CD4-positive, CD25-positive, alpha-beta regulatory T cell (primary cell): ENCODE measurements around the gene ZNF281. TPM values are rescaled to one million over a fixed set of nuclear protein-coding genes. Genes with fewer than 3 reads are reported as not detected.

ENCODE experiments used
- ATAC-seq, 2 donors: fragments of 150-1000 bp; cut with Tn5 transposase; one replicate each; pipeline ENCODE4 v1.10.0; 2021; ENCODE audit warnings: low read depth in 2 of 2, moderate number of reproducible peaks in 2 of 2, moderate library complexity in 1 of 2
- DNase-seq, 3 donors: peaks; one replicate each; pipeline versions ENCODE4 v3.0.0 to v3.0.0-alpha.2; 2012 to 2022; ENCODE audit warnings: mixed read lengths in 1 of 3
- H3K27ac ChIP-seq: one replicate; pipeline ENCODE4 v1.7.0; 2013; ENCODE audit warnings: mild to moderate bottlenecking, low read length; ENCODE audit not compliant: insufficient read depth, poor library complexity, severe bottlenecking
- H3K27me3 ChIP-seq: one replicate; pipeline ENCODE4 v1.7.0; 2013; ENCODE audit warnings: low read length; ENCODE audit not compliant: control insufficient read depth, insufficient read depth
- H3K36me3 ChIP-seq: one replicate; pipeline ENCODE4 v1.7.0; 2013; ENCODE audit warnings: mild to moderate bottlenecking, low read length, moderate library complexity; ENCODE audit not compliant: control insufficient read depth, insufficient read depth
- H3K4me1 ChIP-seq: 2 replicates; pipeline ENCODE4 v1.7.0; 2013; ENCODE audit warnings: mild to moderate bottlenecking, low read length; ENCODE audit not compliant: insufficient read depth, control insufficient read depth, poor library complexity, severe bottlenecking
- H3K4me3 ChIP-seq: one replicate; pipeline ENCODE4 v1.7.0; 2013; ENCODE audit warnings: low read depth, mild to moderate bottlenecking, low read length, moderate library complexity
- H3K9me3 ChIP-seq, 2 experiments: 1 replicate in 1 of 2; 2 replicates in 1 of 2; pipeline ENCODE4 v1.7.0; 2013; ENCODE audit warnings: low read length in 2 of 2, mild to moderate bottlenecking in 1 of 2, moderate library complexity in 1 of 2; ENCODE audit not compliant: control insufficient read depth in 2 of 2
- H3K27ac Mint-ChIP-seq, 3 donors: one replicate each; pipeline ENCODE4 v1.8.0; 2020 to 2022; ENCODE audit warnings: mild to moderate bottlenecking in 3 of 3, mixed read lengths in 3 of 3, moderate library complexity in 2 of 3
- H3K27me3 Mint-ChIP-seq: one replicate; pipeline ENCODE4 v1.8.0; 2022; ENCODE audit warnings: mild to moderate bottlenecking, mixed read lengths
- H3K36me3 Mint-ChIP-seq: one replicate; pipeline ENCODE4 v1.8.0; 2020; ENCODE audit warnings: mixed read lengths
- H3K4me1 Mint-ChIP-seq, 4 donors: one replicate each; pipeline ENCODE4 v1.8.0; 2020 to 2022; ENCODE audit warnings: mixed read lengths in 4 of 4, mild to moderate bottlenecking in 1 of 4
- H3K4me3 Mint-ChIP-seq, 4 donors: one replicate each; pipeline ENCODE4 v1.8.0; 2020 to 2022; ENCODE audit warnings: mild to moderate bottlenecking in 4 of 4, mixed read lengths in 4 of 4, moderate library complexity in 3 of 4
- H3K9me3 Mint-ChIP-seq, 7 donors: one replicate each; pipeline ENCODE4 v1.8.0; 2020 to 2022; ENCODE audit warnings: mixed read lengths in 7 of 7, mild to moderate bottlenecking in 3 of 7, moderate library complexity in 2 of 7
- polyA plus RNA-seq, 4 donors: library from polyadenylated mRNA; unstranded; fragments of 300-500 nt; fragmentation: Illumina TruSeq; gene quantifications; one replicate each; pipeline ENCODE4 v1.2.3, GENCODE V29; 2021
- total RNA-seq: library from RNA; stranded (reverse); gene quantifications from one replicate; pipeline ENCODE4 v1.2.3, GENCODE V29; 2022

ZNF281 gene
- total and polyA plus RNA-seq, 5 donors from 2014 or later = 27.9 to 41.9 (median 33.1) TPM

- no peak overlapping the region for H3K27ac ChIP-seq
- H3K4me3 Mint-ChIP-seq = no peak overlapping the region
- H3K36me3 ChIP-seq = no peaks in the 10 kb centered on the region
- H3K4me1 Mint-ChIP-seq = peaks cover 0 to 5% (median 3%) of the 10 kb centered on the region in 4 donors
- H3K4me3 ChIP-seq = no peak overlapping the region
- no peaks in the 10 kb centered on the region for H3K4me1 ChIP-seq
- DNase-seq (no peak), ATAC-seq (no peak)
- H3K9me3 Mint-ChIP-seq = no peaks in the 10 kb centered on the region
- no peaks in the 10 kb centered on the region for H3K27me3 Mint-ChIP-seq
- no peaks in the 10 kb centered on the region for H3K27me3 ChIP-seq
- no peaks in the 10 kb centered on the region for H3K36me3 Mint-ChIP-seq
- H3K27ac Mint-ChIP-seq = no peak overlapping the region
- H3K9me3 ChIP-seq = no peaks in the 10 kb centered on the region
Measured at GRCh38 chr1:200386416-200386815, 23.4 kb downstream of the ZNF281 start.

- no peaks in the 10 kb centered on the region for H3K27me3 Mint-ChIP-seq
- H3K9me3 Mint-ChIP-seq = no peaks in the 10 kb centered on the region
- no peak for ATAC-seq
Measured at GRCh38 chr1:200384818-200385390, 24.9 kb downstream of the ZNF281 start.

GRCh38 chr1:200381256-200381984 lies 28.4 kb downstream of the ZNF281 start:
- Mint-ChIP-seq H3K36me3 (no peaks in the 10 kb centered on the region), H3K27ac (no peak overlapping the region), H3K4me3 (no peak overlapping the region), H3K27me3 (no peaks in the 10 kb centered on the region), H3K9me3 (peaks cover 0 to 5% (median 0%) of the 10 kb centered on the region in 7 donors), H3K4me1 (peaks cover 0 to 6% (median 4%) of the 10 kb centered on the region in 4 donors)
- Histone ChIP-seq H3K27ac (no peak overlapping the region), H3K9me3 (no peaks in the 10 kb centered on the region), H3K4me1 (no peaks in the 10 kb centered on the region), H3K4me3 (no peak overlapping the region), H3K36me3 (no peaks in the 10 kb centered on the region), H3K27me3 (no peaks in the 10 kb centered on the region)
- ATAC-seq (no peak), DNase-seq (no peak)

More at GRCh38 chr1:200384818-200385390, 24.9 kb downstream of the ZNF281 start:
- Histone ChIP-seq H3K27me3 (no peaks in the 10 kb centered on the region), H3K4me3 (no peak overlapping the region), H3K27ac (no peak overlapping the region), H3K9me3 (no peaks in the 10 kb centered on the region), H3K4me1 (no peaks in the 10 kb centered on the region), H3K36me3 (no peaks in the 10 kb centered on the region)
- H3K36me3 Mint-ChIP-seq = no peaks in the 10 kb centered on the region
- DNase-seq = no peak
- no peak overlapping the region for H3K4me3 Mint-ChIP-seq
- peaks cover 0 to 6% (median 3%) of the 10 kb centered on the region in 4 donors for H3K4me1 Mint-ChIP-seq
- no peak overlapping the region for H3K27ac Mint-ChIP-seq

GRCh38 chr1:200380589-200381021 lies 29.2 kb downstream of the ZNF281 start:
- DNase-seq (no peak), ATAC-seq (no peak)
- Histone ChIP-seq H3K27me3 (no peaks in the 10 kb centered on the region), H3K9me3 (no peaks in the 10 kb centered on the region), H3K4me1 (no peaks in the 10 kb centered on the region), H3K4me3 (no peak overlapping the region), H3K36me3 (no peaks in the 10 kb centered on the region), H3K27ac (no peak overlapping the region)
- Mint-ChIP-seq H3K36me3 (no peaks in the 10 kb centered on the region), H3K4me3 (no peak overlapping the region), H3K27me3 (no peaks in the 10 kb centered on the region), H3K4me1 (peaks cover 0 to 6% (median 2%) of the 10 kb centered on the region in 4 donors), H3K9me3 (peaks cover 0 to 6% (median 0%) of the 10 kb centered on the region in 7 donors), H3K27ac (no peak overlapping the region)

DNA sequence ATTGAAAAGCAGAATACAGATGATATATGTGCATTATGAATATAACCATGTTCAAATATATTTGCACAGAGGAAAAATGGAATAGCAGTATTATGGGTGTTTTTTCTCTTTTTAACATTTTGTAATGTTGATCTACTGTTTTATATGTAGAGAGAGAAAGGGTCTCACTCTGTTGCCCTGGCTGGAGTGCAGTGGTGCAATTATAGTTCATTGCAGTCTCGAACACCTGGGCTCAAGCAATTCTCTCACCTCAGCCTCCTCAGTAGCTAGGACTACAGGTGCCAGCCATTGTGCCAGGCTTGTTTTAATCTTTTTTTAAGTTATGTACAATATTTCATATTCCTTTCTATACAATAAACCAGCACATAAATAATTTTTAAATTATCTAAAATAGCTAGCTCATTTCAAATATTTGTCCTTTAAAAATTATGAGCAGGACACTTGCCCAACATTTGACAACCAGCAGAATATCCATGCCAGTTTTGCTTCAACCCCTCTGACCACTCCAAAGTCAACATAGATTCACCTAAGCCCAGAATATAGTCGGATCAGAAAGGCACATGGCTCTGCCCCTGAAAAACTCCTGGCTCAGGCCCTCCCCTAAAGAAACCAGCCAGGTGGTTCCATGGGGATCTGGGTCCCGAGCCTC lies 29.8 kb downstream of the ZNF281 start:
- no peak overlapping the region for H3K27ac Mint-ChIP-seq

GRCh38 chr1:200379432-200379757 lies 30.4 kb downstream of the ZNF281 start:
- Mint-ChIP-seq H3K36me3 (no peaks in the 10 kb centered on the region), H3K27me3 (no peaks in the 10 kb centered on the region), H3K4me1 (peaks cover 0 to 6% (median under 1%) of the 10 kb centered on the region in 4 donors), H3K27ac (no peak overlapping the region), H3K4me3 (no peak overlapping the region), H3K9me3 (peaks cover 0 to 6% (median 0%) of the 10 kb centered on the region in 7 donors)
- Histone ChIP-seq H3K36me3 (no peaks in the 10 kb centered on the region), H3K4me1 (no peaks in the 10 kb centered on the region), H3K9me3 (no peaks in the 10 kb centered on the region), H3K27me3 (no peaks in the 10 kb centered on the region), H3K4me3 (no peak overlapping the region), H3K27ac (no peak overlapping the region)
- DNase-seq = no peak
- no peak for ATAC-seq

More for the DNA sequence above, 29.8 kb downstream of the ZNF281 start:
- Histone ChIP-seq H3K27ac (no peak overlapping the region), H3K4me3 (no peak overlapping the region), H3K9me3 (no peaks in the 10 kb centered on the region), H3K36me3 (no peaks in the 10 kb centered on the region), H3K4me1 (no peaks in the 10 kb centered on the region), H3K27me3 (no peaks in the 10 kb centered on the region)
- ATAC-seq (no peak), DNase-seq (no peak)
- Mint-ChIP-seq H3K9me3 (peaks cover 0 to 6% (median 0%) of the 10 kb centered on the region in 7 donors), H3K36me3 (no peaks in the 10 kb centered on the region), H3K4me1 (peaks cover 0 to 6% (median under 1%) of the 10 kb centered on the region in 4 donors), H3K27me3 (no peaks in the 10 kb centered on the region), H3K4me3 (no peak overlapping the region)

GRCh38 chr1:200378096-200378495 lies 31.7 kb downstream of the ZNF281 start:
- no peaks in the 10 kb centered on the region for H3K4me1 ChIP-seq
- H3K27me3 Mint-ChIP-seq = no peaks in the 10 kb centered on the region
- no peaks in the 10 kb centered on the region for H3K36me3 ChIP-seq
- ATAC-seq (no peak), DNase-seq (no peak)
- H3K4me1 Mint-ChIP-seq = peaks cover 0 to 6% (median under 1%) of the 10 kb centered on the region in 4 donors
- no peak overlapping the region for H3K27ac ChIP-seq
- H3K9me3 ChIP-seq = no peaks in the 10 kb centered on the region
- peaks cover 0 to 6% (median 0%) of the 10 kb centered on the region in 7 donors for H3K9me3 Mint-ChIP-seq
- peaks cover 4% of the 10 kb centered on the region for H3K36me3 Mint-ChIP-seq
- H3K4me3 Mint-ChIP-seq = no peak overlapping the region
- H3K4me3 ChIP-seq = no peak overlapping the region
- no peak overlapping the region for H3K27ac Mint-ChIP-seq
- H3K27me3 ChIP-seq = no peaks in the 10 kb centered on the region
